HepG2 (cell line): ENCODE measurements around the gene STRADB. TPM values are rescaled to one million over a fixed set of nuclear protein-coding genes. Genes with fewer than 3 reads are reported as not detected.

Experiments used
- ATAC-seq: fragments of 200-7000 bp; cut with Tn5 transposase; 3 replicates; pipeline ENCODE4 v1.9.1; 2020; ENCODE audit warnings: mild to moderate bottlenecking, moderate library complexity
- BruUV-seq: library from RNA; stranded (reverse); fragments of 400-500 nt; replicated peaks from 2 replicates; lab custom pipeline; 2021; lab: Mats Ljungman, UMichigan
- CTCF ChIA-PET: fragments of 300-600 bp; formaldehyde crosslinking; extraction: SDS; loops from one replicate; lab custom pipeline; 2021; ENCODE audit warnings: low total read pairs, inconsistent platforms, low intra/inter-chr PET ratio; lab: Yijun Ruan, JAX
- POLR2A ChIA-PET: fragments of 350-600 bp; sonication (Branson Sonifier 250); formaldehyde crosslinking; loops from one replicate; lab custom pipeline; 2020; ENCODE audit warnings: antibody characterized with exemption, inconsistent platforms; lab: Yijun Ruan, JAX
- DNase-seq: peaks from one replicate; pipeline ENCODE4 v3.0.0-alpha.2; 2015; ENCODE audit warnings: low spot score
- FAIRE-seq: peaks from 3 replicates; lab custom pipeline; 2011; peaks lifted over from hg19 to GRCh38; lab: Jason Lieb, UNC
- H2AFZ ChIP-seq: one replicate; pipeline ENCODE4 v1.6.1; 2011; ENCODE audit warnings: low read length, inconsistent platforms
- H3K27ac ChIP-seq: fragments of 300-600 bp; 3 replicates; pipeline ENCODE4 v1.8.0; 2011; ENCODE audit warnings: mixed run types, mild to moderate bottlenecking, mixed read lengths, low read length, inconsistent platforms; ENCODE audit not compliant: insufficient read depth; ENCODE audit errors: extremely low read length
- H3K27me3 ChIP-seq, 2 experiments: fragments of 200-600 bp in 1 of 2; 2 replicates in 1 of 2; 3 replicates in 1 of 2; pipeline versions ENCODE4 v1.6.0 to v1.8.0; 2011; ENCODE audit warnings: low read length in 2 of 2, mild to moderate bottlenecking in 2 of 2, moderate library complexity in 2 of 2, inconsistent platforms in 1 of 2; ENCODE audit not compliant: insufficient read depth in 2 of 2, control insufficient read depth in 1 of 2
- H3K36me3 ChIP-seq, 2 experiments: fragments of 200-600 bp in 1 of 2; replicated peaks in 1 of 2; 2 replicates in 1 of 2; 3 replicates in 1 of 2; pipeline versions ENCODE4 v1.5.1 to v1.8.0; 2011; ENCODE audit warnings: low read length in 2 of 2, inconsistent platforms in 1 of 2; ENCODE audit not compliant: insufficient read depth in 2 of 2, control insufficient read depth in 1 of 2
- H3K4me1 ChIP-seq: 2 replicates; pipeline ENCODE4 v1.5.1; 2012; ENCODE audit warnings: low read length, inconsistent platforms; ENCODE audit not compliant: insufficient read depth
- H3K4me2 ChIP-seq: 2 replicates; pipeline ENCODE4 v1.6.0; 2011; ENCODE audit warnings: low read depth, low read length, inconsistent platforms
- H3K4me3 ChIP-seq, 3 experiments: fragments of 200-600 bp in 1 of 3; sonication (generic), shearing (Covaris generic) in 1 of 3; replicated peaks in 1 of 3; 2 replicates each; pipeline ENCODE4 v1.5.1; 2011 to 2016; ENCODE audit warnings: low read length in 3 of 3, inconsistent platforms in 2 of 3, low read depth in 2 of 3, mild to moderate bottlenecking in 2 of 3, control low read depth in 1 of 3, mixed read lengths in 1 of 3; ENCODE audit not compliant: insufficient read depth in 1 of 3
- H3K79me2 ChIP-seq: one replicate; pipeline ENCODE4 v1.6.1; 2011; ENCODE audit warnings: low read length, inconsistent platforms; ENCODE audit not compliant: insufficient read depth
- H3K9ac ChIP-seq: 2 replicates; pipeline ENCODE4 v1.6.0; 2011; ENCODE audit warnings: mild to moderate bottlenecking, low read depth, low read length, inconsistent platforms; ENCODE audit not compliant: insufficient read depth
- H3K9me3 ChIP-seq: 2 replicates; pipeline ENCODE4 v1.5.1; 2012; ENCODE audit warnings: mild to moderate bottlenecking, low read length
- H4K20me1 ChIP-seq: 2 replicates; pipeline ENCODE4 v1.6.0; 2011; ENCODE audit warnings: inconsistent platforms, mild to moderate bottlenecking, low read length, moderate library complexity; ENCODE audit not compliant: insufficient read depth
- ARNT ChIP-seq: fragments of 450-650 bp; IDR thresholded peaks from 2 replicates; pipeline ENCODE4 v1.6.1; 2017
- CEBPG ChIP-seq: IDR thresholded peaks from 2 replicates; pipeline ENCODE4 v1.6.1; 2016
- FOXK1 ChIP-seq: sonication (generic); formaldehyde crosslinking; IDR thresholded peaks from 2 replicates; pipeline ENCODE4 v1.4.0; 2020; ENCODE audit warnings: low read depth, missing genetic modification reagents, borderline replicate concordance
- MIER3 ChIP-seq: IDR thresholded peaks from 2 replicates; pipeline ENCODE4 v1.6.1; 2016; ENCODE audit warnings: missing compliant biosample characterization, borderline replicate concordance
- MLLT10 ChIP-seq: sonication (generic); formaldehyde crosslinking; IDR thresholded peaks from 2 replicates; pipeline ENCODE4 v1.4.0; 2020; ENCODE audit warnings: missing genetic modification reagents
- MTA3 ChIP-seq: sonication (generic); formaldehyde crosslinking; IDR thresholded peaks from 2 replicates; pipeline ENCODE4 v1.4.0; 2020; ENCODE audit warnings: missing genetic modification reagents
- NKX3-1 ChIP-seq: sonication (generic); formaldehyde crosslinking; IDR thresholded peaks from 2 replicates; pipeline ENCODE4 v1.5.0; 2020; ENCODE audit warnings: missing genetic modification reagents
- PAF1 ChIP-seq: IDR thresholded peaks from 2 replicates; pipeline ENCODE4 v1.6.1; 2016; ENCODE audit warnings: missing genetic modification reagents, missing compliant biosample characterization
- PCBP2 ChIP-seq: fragments of 200-400 bp; formaldehyde crosslinking; optimal IDR thresholded peaks from 2 replicates; pipeline ENCODE3; 2018; ENCODE audit warnings: low read length, low read depth; ENCODE audit not compliant: poor library complexity, severe bottlenecking
- PHF8 ChIP-seq: sonication (generic); formaldehyde crosslinking; IDR thresholded peaks from 2 replicates; pipeline ENCODE4 v1.5.0; 2020; ENCODE audit warnings: missing genetic modification reagents
- PLRG1 ChIP-seq: fragments of 450-650 bp; conservative IDR thresholded peaks from 2 replicates; pipeline ENCODE4 v1.6.1; 2016
- RAD21 ChIP-seq: fragments of 450-650 bp; formaldehyde crosslinking; IDR thresholded peaks from 2 replicates; pipeline ENCODE4 v1.5.0; 2020; ENCODE audit warnings: mild to moderate bottlenecking
- REPIN1 ChIP-seq: sonication (generic); formaldehyde crosslinking; IDR thresholded peaks from 2 replicates; pipeline ENCODE4 v1.8.0; 2022; ENCODE audit warnings: missing genetic modification reagents, low read depth, mild to moderate bottlenecking, borderline replicate concordance
- SMC3 ChIP-seq: IDR thresholded peaks from 2 replicates; pipeline ENCODE4 v1.6.1; 2011; ENCODE audit warnings: low read length, improper control_type of control experiment
- THYN1 ChIP-seq: sonication (generic); formaldehyde crosslinking; IDR thresholded peaks from 2 replicates; pipeline ENCODE4 v1.8.1; 2023; ENCODE audit warnings: low read depth, mild to moderate bottlenecking, moderate library complexity, missing genetic modification reagents, borderline replicate concordance
- TOE1 ChIP-seq: sonication (generic); formaldehyde crosslinking; IDR thresholded peaks from 2 replicates; pipeline ENCODE4 v1.4.0; 2020; ENCODE audit warnings: mild to moderate bottlenecking, missing genetic modification reagents
- TSC22D2 ChIP-seq: sonication (generic); formaldehyde crosslinking; IDR thresholded peaks from 2 replicates; pipeline ENCODE4 v1.5.1; 2020; ENCODE audit warnings: missing genetic modification reagents, mild to moderate bottlenecking, borderline replicate concordance
- ZFP1 ChIP-seq: IDR thresholded peaks from 2 replicates; pipeline ENCODE4 v1.6.1; 2016
- ZNF333 ChIP-seq: sonication (generic); formaldehyde crosslinking; IDR thresholded peaks from 2 replicates; pipeline ENCODE4 v1.4.0; 2020; ENCODE audit warnings: mild to moderate bottlenecking, missing genetic modification reagents, borderline replicate concordance
- ZNF570 ChIP-seq: sonication (generic); formaldehyde crosslinking; IDR thresholded peaks from 2 replicates; pipeline ENCODE4 v1.4.0; 2020; ENCODE audit warnings: mild to moderate bottlenecking, missing genetic modification reagents, borderline replicate concordance
- ZNF629 ChIP-seq: sonication (generic); formaldehyde crosslinking; conservative IDR thresholded peaks from 2 replicates; pipeline ENCODE4 v1.5.0; 2020; ENCODE audit warnings: missing genetic modification reagents
- WGBS: methylation state at CpG from one replicate; pipeline ENCODE4 v1.1.6; 2017; ENCODE audit warnings: low lambda C conversion rate; 5-methylcytosine and 5-hydroxymethylcytosine counted together
- in situ Hi-C: cut with HindIII; loops from 2 replicates; pipeline ENCODE4 v1.10.0; 2017; ENCODE audit warnings: low pct_unique_long_range_greater_than_20kb; ENCODE audit not compliant: extremely low pct_ligation_motif_present
- intact Hi-C: fragments of 100-400 bp; cut with micrococcal nuclease; formaldehyde crosslinking; loops from one replicate; pipeline ENCODE4 v1.10.0; 2022; ENCODE audit not compliant: unreplicated experiment
- polyA plus RNA-seq, 8 experiments: library from polyadenylated mRNA; depleted of rRNA in 3 of 8; stranded (reverse) in 7 of 8; unstranded in 1 of 8; fragments of >200 nt; fragmentation: Illumina TruSeq in 4 of 8; extraction: Trizol in 4 of 8; gene quantifications; 2 replicates each; pipeline versions ENCODE4 v1.2.1 to v1.2.3, GENCODE V29; 2011 to 2016; ENCODE audit warnings: low read depth in 4 of 8, missing spikeins in 1 of 8, mixed read lengths in 1 of 8; ENCODE audit not compliant: insufficient read depth in 1 of 8
- total RNA-seq, 5 experiments: library from RNA; depleted of rRNA; stranded (reverse); fragments of >200 nt; fragmentation: Illumina TruSeq; extraction: Trizol; gene quantifications; 2 replicates each; pipeline ENCODE4 v1.2.3, GENCODE V29; 2016; ENCODE audit warnings: low read depth in 1 of 5
- TF ChIP-seq, protein P1 (sequence below): sonication (generic); formaldehyde crosslinking; IDR thresholded peaks from 2 replicates; pipeline ENCODE4 v1.5.1; 2020; ENCODE audit warnings: missing genetic modification reagents, mild to moderate bottlenecking, borderline replicate concordance
- TF ChIP-seq, protein P2 (sequence below): sonication (generic); formaldehyde crosslinking; IDR thresholded peaks from 2 replicates; pipeline ENCODE4 v1.5.0; 2020; ENCODE audit warnings: missing genetic modification reagents
- TF ChIP-seq, protein P3 (sequence below): fragments of 450-650 bp; IDR thresholded peaks from 2 replicates; pipeline ENCODE4 v1.6.1; 2016

STRADB gene
- total and polyA plus RNA-seq, 2 of the 13 experiments (the other 11 are each of a cell fraction or from before 2014, with no cell fraction given) = 34.1 to 66.6 TPM

DNA sequence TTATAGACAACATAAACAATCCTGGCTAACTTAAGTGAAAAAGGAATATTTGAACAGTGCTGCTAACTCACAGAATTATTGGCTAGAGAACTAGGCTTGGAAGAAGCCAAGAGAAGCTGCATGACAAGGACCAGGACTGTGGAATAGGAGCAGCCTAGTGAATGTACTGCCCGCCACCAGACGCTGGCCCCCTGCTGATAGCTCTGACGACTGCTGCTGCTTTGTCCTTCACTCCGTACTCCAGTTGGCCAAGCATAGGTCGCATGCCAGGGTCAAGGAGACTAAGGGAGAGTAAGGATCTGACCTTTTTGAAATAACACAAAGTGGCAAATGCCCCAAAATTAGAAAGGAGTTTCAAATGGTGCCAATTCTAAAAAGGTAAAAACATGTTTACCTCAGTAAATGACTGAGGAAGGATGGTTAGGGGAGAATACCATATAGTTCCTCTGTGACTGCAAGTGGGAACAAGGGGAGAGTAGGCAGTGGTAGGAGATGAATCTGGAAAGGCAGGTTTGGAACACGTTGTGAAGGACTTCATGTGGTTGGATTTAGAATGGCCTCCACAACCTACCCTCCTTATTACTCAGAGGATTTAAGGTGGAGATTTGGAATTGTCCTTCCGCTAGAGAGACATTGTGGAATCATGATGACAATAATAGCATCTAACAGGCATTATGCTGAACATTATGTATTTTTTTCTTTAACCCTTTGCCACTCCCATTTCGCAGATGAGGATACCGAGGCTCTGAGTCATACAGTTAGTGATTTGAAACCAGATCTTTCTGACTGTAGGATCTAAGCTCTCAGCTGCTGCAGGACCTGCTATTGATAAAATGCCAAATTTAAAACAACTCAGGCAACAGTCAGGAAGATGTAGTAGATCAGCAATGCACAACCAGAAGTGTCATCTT, 19.5 kb downstream of the STRADB start:
- Histone ChIP-seq H3K4me2 (no peak overlapping the region), H3K9ac (no peak overlapping the region), H3K27me3 (no peaks in the 10 kb centered on the region), H4K20me1 (no peaks in the 10 kb centered on the region), H3K9me3 (no peaks in the 10 kb centered on the region), H2AFZ (no peak overlapping the region), H3K36me3 (peaks cover 4 to 73% of the 10 kb centered on the region in 2 experiments), H3K27ac (no peak overlapping the region), H3K79me2 (no peaks in the 10 kb centered on the region), H3K4me3 (no peak overlapping the region), H3K4me1 (no peaks in the 10 kb centered on the region)
- in situ Hi-C loops (no loop called here), intact Hi-C loops (no loop called here)
- peak; percentile 85 for ATAC-seq
- ChIA-PET POLR2A (no interaction called here), CTCF (no interaction called here)
- no TSS peak for BruUV-seq
- DNase-seq = no peak
- 91% methylated on average over 9 of the region's 9 CpGs for WGBS
- no peak for FAIRE-seq
- no peak for TF ChIP-seq MLLT10
- TF ChIP-seq PCBP2 = no peak
- TF ChIP-seq, protein P1, sequence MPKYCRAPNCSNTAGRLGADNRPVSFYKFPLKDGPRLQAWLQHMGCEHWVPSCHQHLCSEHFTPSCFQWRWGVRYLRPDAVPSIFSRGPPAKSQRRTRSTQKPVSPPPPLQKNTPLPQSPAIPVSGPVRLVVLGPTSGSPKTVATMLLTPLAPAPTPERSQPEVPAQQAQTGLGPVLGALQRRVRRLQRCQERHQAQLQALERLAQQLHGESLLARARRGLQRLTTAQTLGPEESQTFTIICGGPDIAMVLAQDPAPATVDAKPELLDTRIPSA (CRISPR knock-in tag) = no peak
- TF ChIP-seq FOXK1 (CRISPR knock-in tag) = no peak
- TF ChIP-seq NKX3-1 (CRISPR knock-in tag) = no peak
- TF ChIP-seq, protein P2, sequence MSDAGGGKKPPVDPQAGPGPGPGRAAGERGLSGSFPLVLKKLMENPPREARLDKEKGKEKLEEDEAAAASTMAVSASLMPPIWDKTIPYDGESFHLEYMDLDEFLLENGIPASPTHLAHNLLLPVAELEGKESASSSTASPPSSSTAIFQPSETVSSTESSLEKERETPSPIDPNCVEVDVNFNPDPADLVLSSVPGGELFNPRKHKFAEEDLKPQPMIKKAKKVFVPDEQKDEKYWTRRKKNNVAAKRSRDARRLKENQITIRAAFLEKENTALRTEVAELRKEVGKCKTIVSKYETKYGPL = no peak
- TF ChIP-seq, protein P3, sequence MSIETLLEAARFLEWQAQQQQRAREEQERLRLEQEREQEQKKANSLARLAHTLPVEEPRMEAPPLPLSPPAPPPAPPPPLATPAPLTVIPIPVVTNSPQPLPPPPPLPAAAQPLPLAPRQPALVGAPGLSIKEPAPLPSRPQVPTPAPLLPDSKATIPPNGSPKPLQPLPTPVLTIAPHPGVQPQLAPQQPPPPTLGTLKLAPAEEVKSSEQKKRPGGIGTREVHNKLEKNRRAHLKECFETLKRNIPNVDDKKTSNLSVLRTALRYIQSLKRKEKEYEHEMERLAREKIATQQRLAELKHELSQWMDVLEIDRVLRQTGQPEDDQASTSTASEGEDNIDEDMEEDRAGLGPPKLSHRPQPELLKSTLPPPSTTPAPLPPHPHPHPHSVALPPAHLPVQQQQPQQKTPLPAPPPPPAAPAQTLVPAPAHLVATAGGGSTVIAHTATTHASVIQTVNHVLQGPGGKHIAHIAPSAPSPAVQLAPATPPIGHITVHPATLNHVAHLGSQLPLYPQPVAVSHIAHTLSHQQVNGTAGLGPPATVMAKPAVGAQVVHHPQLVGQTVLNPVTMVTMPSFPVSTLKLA = no peak
- no peak for TF ChIP-seq ZNF333
- TF ChIP-seq ARNT = no peak
- no peak for TF ChIP-seq RAD21 (CRISPR knock-in tag)
- TF ChIP-seq ZFP1 (CRISPR knock-in tag) = no peak
- TF ChIP-seq PLRG1 = no peak
- TF ChIP-seq PAF1 (CRISPR knock-in tag) = no peak
- TF ChIP-seq ZNF570 (CRISPR knock-in tag) = no peak
- TF ChIP-seq CEBPG (CRISPR knock-in tag) = no peak
- 0 out of 2 replicates have a peak, but pooled peaks have one; percentile 15 for TF ChIP-seq SMC3
- TF ChIP-seq REPIN1 = no peak
- TF ChIP-seq PHF8 = no peak
- TF ChIP-seq MIER3 = no peak
- TF ChIP-seq TSC22D2 = no peak
- no peak for TF ChIP-seq TOE1 (CRISPR knock-in tag)
- no peak for TF ChIP-seq MTA3 (CRISPR knock-in tag)
- no peak for TF ChIP-seq THYN1 (CRISPR knock-in tag)
- TF ChIP-seq ZNF629 (CRISPR knock-in tag) = 0 out of 2 replicates have a peak, but pooled peaks have one; percentile 46
